Measurements from ENCODE around the gene ELAVL2. TPM values are rescaled to one million over a fixed set of nuclear protein-coding genes. Genes with fewer than 3 reads are reported as not detected.

The ELAVL2 gene
- polyA plus RNA-seq, 1 donor = 1.2 TPM

- WGBS (ENCODE audit: insufficient coverage, low lambda C conversion rate) = 43% methylated on average over 1 of the region's 28 CpGs
- H3K9me3 ChIP-seq (ENCODE audit: control insufficient read depth, low read depth, low read length) = no peaks in the 10 kb centered on the region
- no peak overlapping the region for H3K4me3 ChIP-seq (ENCODE audit: low read length)
- DNase-seq = no peak
- H3K27me3 ChIP-seq (ENCODE audit: control insufficient read depth, insufficient read depth, low read length) = peaks cover 44% of the 10 kb centered on the region
- H3K36me3 ChIP-seq (ENCODE audit: control insufficient read depth, insufficient read depth, low read length) = no peaks in the 10 kb centered on the region
- no peaks in the 10 kb centered on the region for H3K4me1 ChIP-seq (ENCODE audit: control insufficient read depth, insufficient read depth, low read length)
- no peak overlapping the region for H3K27ac ChIP-seq (ENCODE audit: low read length)
Measured at GRCh38 chr9:23830929-23831730, 5.1 kb upstream of the ELAVL2 start.

GRCh38 chr9:23830476-23830805 lies 4.4 kb upstream of the ELAVL2 start:
- no peak for DNase-seq
- Histone ChIP-seq H3K36me3 (ENCODE audit: control insufficient read depth, insufficient read depth, low read length) (no peaks in the 10 kb centered on the region), H3K27me3 (ENCODE audit: control insufficient read depth, insufficient read depth, low read length) (peaks cover 50% of the 10 kb centered on the region), H3K27ac (ENCODE audit: low read length) (no peak overlapping the region), H3K9me3 (ENCODE audit: control insufficient read depth, low read depth, low read length) (no peaks in the 10 kb centered on the region), H3K4me1 (ENCODE audit: control insufficient read depth, insufficient read depth, low read length) (no peaks in the 10 kb centered on the region), H3K4me3 (ENCODE audit: low read length) (no peak overlapping the region)
- 20% methylated on average over 1 of the region's 5 CpGs for WGBS (ENCODE audit: insufficient coverage, low lambda C conversion rate)

GRCh38 chr9:23829580-23830475 lies 3.8 kb upstream of the ELAVL2 start:
- H3K4me3 ChIP-seq (ENCODE audit: low read length) = no peak overlapping the region
- H3K36me3 ChIP-seq (ENCODE audit: control insufficient read depth, insufficient read depth, low read length) = no peaks in the 10 kb centered on the region
- H3K27ac ChIP-seq (ENCODE audit: low read length) = no peak overlapping the region
- H3K4me1 ChIP-seq (ENCODE audit: control insufficient read depth, insufficient read depth, low read length) = no peaks in the 10 kb centered on the region
- H3K9me3 ChIP-seq (ENCODE audit: control insufficient read depth, low read depth, low read length) = no peaks in the 10 kb centered on the region
- H3K27me3 ChIP-seq (ENCODE audit: control insufficient read depth, insufficient read depth, low read length) = peaks cover 56% of the 10 kb centered on the region
- 0% methylated on average over 2 of the region's 22 CpGs for WGBS (ENCODE audit: insufficient coverage, low lambda C conversion rate)
- no peak for DNase-seq

- H3K36me3 ChIP-seq (ENCODE audit: control insufficient read depth, insufficient read depth, low read length) = no peaks in the 10 kb centered on the region
- peaks cover 10% of the 10 kb centered on the region for H3K4me1 ChIP-seq (ENCODE audit: control insufficient read depth, insufficient read depth, low read length)
- DNase-seq = no peak
- peaks cover 6% of the 10 kb centered on the region for H3K9me3 ChIP-seq (ENCODE audit: control insufficient read depth, low read depth, low read length)
- no peak overlapping the region for H3K27ac ChIP-seq (ENCODE audit: low read length)
- peak overlapping the region; percentile 37 for H3K4me3 ChIP-seq (ENCODE audit: low read length)
- peaks cover 81% of the 10 kb centered on the region for H3K27me3 ChIP-seq (ENCODE audit: control insufficient read depth, insufficient read depth, low read length)
- 1% methylated on average over 9 of the region's 12 CpGs for WGBS (ENCODE audit: insufficient coverage, low lambda C conversion rate)
Measured at GRCh38 chr9:23825700-23826099, 340 bp downstream of the ELAVL2 start.

GRCh38 chr9:23824830-23825591 lies 1.0 kb downstream of the ELAVL2 start:
- no peak for DNase-seq
- H3K27ac ChIP-seq (ENCODE audit: low read length) = no peak overlapping the region
- H3K4me3 ChIP-seq (ENCODE audit: low read length) = peak overlapping the region; percentile 37
- peaks cover 8% of the 10 kb centered on the region for H3K9me3 ChIP-seq (ENCODE audit: control insufficient read depth, low read depth, low read length)
- no CpG with 5 or more reads among the region's 25 CpGs for WGBS (ENCODE audit: insufficient coverage, low lambda C conversion rate)
- peaks cover 81% of the 10 kb centered on the region for H3K27me3 ChIP-seq (ENCODE audit: control insufficient read depth, insufficient read depth, low read length)
- H3K4me1 ChIP-seq (ENCODE audit: control insufficient read depth, insufficient read depth, low read length) = peaks cover 10% of the 10 kb centered on the region
- H3K36me3 ChIP-seq (ENCODE audit: control insufficient read depth, insufficient read depth, low read length) = no peaks in the 10 kb centered on the region

GRCh38 chr9:23823986-23824829 lies 1.8 kb downstream of the ELAVL2 start:
- H3K27me3 ChIP-seq (ENCODE audit: control insufficient read depth, insufficient read depth, low read length) = peaks cover 79% of the 10 kb centered on the region
- H3K4me3 ChIP-seq (ENCODE audit: low read length) = no peak overlapping the region
- peaks cover 8% of the 10 kb centered on the region for H3K9me3 ChIP-seq (ENCODE audit: control insufficient read depth, low read depth, low read length)
- H3K27ac ChIP-seq (ENCODE audit: low read length) = no peak overlapping the region
- WGBS (ENCODE audit: insufficient coverage, low lambda C conversion rate) = no CpG with 5 or more reads among the region's 36 CpGs
- H3K36me3 ChIP-seq (ENCODE audit: control insufficient read depth, insufficient read depth, low read length) = no peaks in the 10 kb centered on the region
- H3K4me1 ChIP-seq (ENCODE audit: control insufficient read depth, insufficient read depth, low read length) = peaks cover 10% of the 10 kb centered on the region
- no peak for DNase-seq

- DNase-seq = no peak
- H3K4me3 ChIP-seq (ENCODE audit: low read length) = no peak overlapping the region
- no peaks in the 10 kb centered on the region for H3K36me3 ChIP-seq (ENCODE audit: control insufficient read depth, insufficient read depth, low read length)
- peaks cover 8% of the 10 kb centered on the region for H3K9me3 ChIP-seq (ENCODE audit: control insufficient read depth, low read depth, low read length)
- 47% methylated on average over 2 of the region's 11 CpGs for WGBS (ENCODE audit: insufficient coverage, low lambda C conversion rate)
- H3K27ac ChIP-seq (ENCODE audit: low read length) = no peak overlapping the region
- H3K27me3 ChIP-seq (ENCODE audit: control insufficient read depth, insufficient read depth, low read length) = peaks cover 80% of the 10 kb centered on the region
- peaks cover 10% of the 10 kb centered on the region for H3K4me1 ChIP-seq (ENCODE audit: control insufficient read depth, insufficient read depth, low read length)
Measured at GRCh38 chr9:23823269-23823668, 2.8 kb downstream of the ELAVL2 start.

GRCh38 chr9:23822261-23823169 lies 3.5 kb downstream of the ELAVL2 start:
- Histone ChIP-seq H3K27me3 (ENCODE audit: control insufficient read depth, insufficient read depth, low read length) (peaks cover 79% of the 10 kb centered on the region), H3K4me1 (ENCODE audit: control insufficient read depth, insufficient read depth, low read length) (peaks cover 10% of the 10 kb centered on the region), H3K4me3 (ENCODE audit: low read length) (no peak overlapping the region), H3K27ac (ENCODE audit: low read length) (no peak overlapping the region), H3K36me3 (ENCODE audit: control insufficient read depth, insufficient read depth, low read length) (no peaks in the 10 kb centered on the region), H3K9me3 (ENCODE audit: control insufficient read depth, low read depth, low read length) (peaks cover 8% of the 10 kb centered on the region)
- DNase-seq = peak in 1 of 2 donors; percentile 5
- no CpG with 5 or more reads among the region's 46 CpGs for WGBS (ENCODE audit: insufficient coverage, low lambda C conversion rate)

Measured in large intestine (tissue), 3 donors.